ENCODE results near the gene TGFB1I1. TPM values are rescaled to one million over a fixed set of nuclear protein-coding genes. Genes with fewer than 3 reads are reported as not detected.

The TGFB1I1 gene
- total and polyA plus RNA-seq, 2 donors (not counting 3 experiments of a cell fraction or from before 2014, with no cell fraction given) = 73.7 to 115 TPM

DNA sequence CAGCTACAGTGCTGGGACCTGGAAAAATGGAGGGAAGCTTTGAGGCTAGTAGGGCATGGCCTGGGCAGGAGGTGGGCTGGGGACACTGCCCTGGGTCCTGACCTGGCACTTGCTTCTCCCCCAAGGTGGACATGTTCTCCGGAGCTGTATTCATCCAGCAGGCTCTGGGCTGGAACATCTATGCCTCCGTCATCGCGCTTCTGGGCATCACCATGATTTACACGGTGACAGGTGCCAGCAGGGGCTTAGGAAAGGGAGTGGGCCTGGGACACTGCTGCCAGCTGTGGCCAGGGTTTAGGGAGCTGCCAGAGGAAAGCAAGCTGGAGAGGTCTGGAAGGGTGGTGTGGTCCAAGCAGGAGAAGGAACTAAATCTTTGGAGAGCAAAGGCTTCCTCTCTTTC is 14.1 kb downstream of the TGFB1I1 start:
- dilution Hi-C loops (cut with MboI; ENCODE audit: extremely low pct_ligation_motif_present, low sequenced_read_pairs) (no loop called here), intact Hi-C loops (cut with micrococcal nuclease) (no loop called here)
- H3K4me3 ChIP-seq (replicated peaks in 1 of 3; ENCODE audit: insufficient read depth in 1 of 3, low read depth in 1 of 3, low read length in 3 of 3) = no peak overlapping the region
- H3K9me3 ChIP-seq (replicated peaks; ENCODE audit: control insufficient read depth, insufficient read depth, low read length) = no peaks in the 10 kb centered on the region
- DNase-seq (ENCODE audit: low read depth, low spot score) (no peak), FAIRE-seq (no peak)
- H4K20me1 ChIP-seq (replicated peaks; ENCODE audit: control insufficient read depth, extremely low read depth, insufficient read depth, low read length) = no peaks in the 10 kb centered on the region
- peaks cover 3 to 24% of the 10 kb centered on the region in 2 experiments for H3K27me3 ChIP-seq (ENCODE audit: control insufficient read depth in 2 of 2, insufficient read depth in 2 of 2, low read length in 2 of 2)
- H3K9ac ChIP-seq (replicated peaks; ENCODE audit: extremely low read depth, insufficient read depth, low read length) = no peak overlapping the region
- no peaks in the 10 kb centered on the region for H3K9me1 ChIP-seq (replicated peaks; ENCODE audit: control insufficient read depth, extremely low read depth, insufficient read depth, low read length)
- CTCF ChIA-PET = no interaction called here
- no peak overlapping the region for H2AFZ ChIP-seq (ENCODE audit: low read depth, low read length)
- no peak for TF ChIP-seq MYC (IDR thresholded peaks at IDR 0.05; ENCODE audit: low read depth, low read length)
- no peak for TF ChIP-seq FOS (IDR thresholded peaks at IDR 0.05; ENCODE audit: borderline replicate concordance, insufficient read depth, low read length)
- TF ChIP-seq JUN (IDR thresholded peaks at IDR 0.05; ENCODE audit: borderline replicate concordance, insufficient read depth, insufficient read length, low read depth) = no peak
- TF ChIP-seq, protein P1, sequence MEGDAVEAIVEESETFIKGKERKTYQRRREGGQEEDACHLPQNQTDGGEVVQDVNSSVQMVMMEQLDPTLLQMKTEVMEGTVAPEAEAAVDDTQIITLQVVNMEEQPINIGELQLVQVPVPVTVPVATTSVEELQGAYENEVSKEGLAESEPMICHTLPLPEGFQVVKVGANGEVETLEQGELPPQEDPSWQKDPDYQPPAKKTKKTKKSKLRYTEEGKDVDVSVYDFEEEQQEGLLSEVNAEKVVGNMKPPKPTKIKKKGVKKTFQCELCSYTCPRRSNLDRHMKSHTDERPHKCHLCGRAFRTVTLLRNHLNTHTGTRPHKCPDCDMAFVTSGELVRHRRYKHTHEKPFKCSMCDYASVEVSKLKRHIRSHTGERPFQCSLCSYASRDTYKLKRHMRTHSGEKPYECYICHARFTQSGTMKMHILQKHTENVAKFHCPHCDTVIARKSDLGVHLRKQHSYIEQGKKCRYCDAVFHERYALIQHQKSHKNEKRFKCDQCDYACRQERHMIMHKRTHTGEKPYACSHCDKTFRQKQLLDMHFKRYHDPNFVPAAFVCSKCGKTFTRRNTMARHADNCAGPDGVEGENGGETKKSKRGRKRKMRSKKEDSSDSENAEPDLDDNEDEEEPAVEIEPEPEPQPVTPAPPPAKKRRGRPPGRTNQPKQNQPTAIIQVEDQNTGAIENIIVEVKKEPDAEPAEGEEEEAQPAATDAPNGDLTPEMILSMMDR (IDR thresholded peaks at IDR 0.05; ENCODE audit: extremely low read depth in 1 of 2, insufficient read depth in 1 of 2, low read depth in 1 of 2, low read length in 2 of 2) = no peak
- TF ChIP-seq, protein P2, sequence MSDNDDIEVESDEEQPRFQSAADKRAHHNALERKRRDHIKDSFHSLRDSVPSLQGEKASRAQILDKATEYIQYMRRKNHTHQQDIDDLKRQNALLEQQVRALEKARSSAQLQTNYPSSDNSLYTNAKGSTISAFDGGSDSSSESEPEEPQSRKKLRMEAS (IDR thresholded peaks at IDR 0.05; ENCODE audit: insufficient read depth, insufficient read length) = no peak
- TF ChIP-seq EZH2 (IDR thresholded peaks at IDR 0.05; ENCODE audit: borderline replicate concordance, low read depth, low read length, severe bottlenecking) = no peak
- no peak for TF ChIP-seq GATA2 (IDR thresholded peaks at IDR 0.05; ENCODE audit: insufficient read depth, insufficient read length, low read depth, low read length)
- TF ChIP-seq POLR2AphosphoS5 (IDR thresholded peaks at IDR 0.05; ENCODE audit: insufficient read depth, low read depth, low read length) = no peak
- TF ChIP-seq POLR2A (IDR thresholded peaks at IDR 0.05; ENCODE audit: low read depth, low read length) = no peak
- no peaks in the 10 kb centered on the region for H3K36me3 ChIP-seq (ENCODE audit: control insufficient read depth in 2 of 2, extremely low read depth in 1 of 2, insufficient read depth in 2 of 2, low read length in 2 of 2)
- no peak overlapping the region for H3K4me2 ChIP-seq (ENCODE audit: insufficient read depth, low read length)
- no peak overlapping the region for H3K27ac ChIP-seq (ENCODE audit: insufficient read depth, low read depth, low read length)
- POLR2A ChIA-PET = interaction anchor here (1.3 kb wide), 1 partner anchor 8 kb away, joined by 3 read pairs; no protein-coding TSS in a partner anchor
- peaks cover 11% of the 10 kb centered on the region for H3K4me1 ChIP-seq (ENCODE audit: control insufficient read depth, extremely low read depth, insufficient read depth, low read length)
- H3K79me2 ChIP-seq (ENCODE audit: control insufficient read depth, insufficient read depth, low read length) = no peaks in the 10 kb centered on the region
- BruUV-seq (replicated peaks) = no TSS peak
